ENCODE results near the gene ZEB2.

ZEB2 gene

GRCh38 chr2:144469798-144470197 is 50.1 kb downstream of the ZEB2 start:
- H3K27ac ChIP-seq (ENCODE audit: low read length), result no peak overlapping the region
- no peaks in the 10 kb centered on the region for H3K4me1 ChIP-seq (ENCODE audit: insufficient read depth, low read length)

GRCh38 chr2:144468823-144469595 is 50.9 kb downstream of the ZEB2 start:
- H3K4me1 ChIP-seq (ENCODE audit: insufficient read depth, low read length), result no peaks in the 10 kb centered on the region
- no peak overlapping the region for H3K4me2 ChIP-seq (ENCODE audit: insufficient read depth, low read length)
- TF ChIP-seq EZH2 (IDR thresholded peaks at IDR 0.05; ENCODE audit: borderline replicate concordance, low read depth, low read length, severe bottlenecking) (no peak), CTCF (IDR thresholded peaks at IDR 0.05; ENCODE audit: borderline replicate concordance, extremely low read depth, low read length, poor library complexity, severe bottlenecking) (no peak)
- H3K27ac ChIP-seq (ENCODE audit: low read length), result no peak overlapping the region
- no peak overlapping the region for H3K4me3 ChIP-seq (ENCODE audit: low read depth in 1 of 2, low read length in 2 of 2)
- no peak overlapping the region for H3K9ac ChIP-seq (ENCODE audit: low read depth, low read length)
- no peak for DNase-seq
- H3K79me2 ChIP-seq (ENCODE audit: insufficient read depth, low read length), result no peaks in the 10 kb centered on the region
- H3K9me3 ChIP-seq (ENCODE audit: insufficient read depth, low read length, severe bottlenecking), result no peaks in the 10 kb centered on the region
- H2AFZ ChIP-seq (ENCODE audit: low read depth, low read length), result no peak overlapping the region
- 0 out of 2 replicates have a peak, but pooled peaks cover under 1% of the 10 kb centered on the region for H3K36me3 ChIP-seq (ENCODE audit: insufficient read depth, low read length)
- no peak for ATAC-seq (ENCODE audit: insufficient read depth, low read depth)
- no peaks in the 10 kb centered on the region for H3K27me3 ChIP-seq (ENCODE audit: insufficient read depth, low read length, poor library complexity)
- H4K20me1 ChIP-seq (ENCODE audit: insufficient read depth, low read length), result no peaks in the 10 kb centered on the region

More at GRCh38 chr2:144469798-144470197, 50.1 kb downstream of the ZEB2 start:
- no peak for ATAC-seq (ENCODE audit: insufficient read depth, low read depth)
- no peaks in the 10 kb centered on the region for H3K79me2 ChIP-seq (ENCODE audit: insufficient read depth, low read length)
- H3K4me2 ChIP-seq (ENCODE audit: insufficient read depth, low read length), result no peak overlapping the region
- H3K9ac ChIP-seq (ENCODE audit: low read depth, low read length), result no peak overlapping the region
- H3K9me3 ChIP-seq (ENCODE audit: insufficient read depth, low read length, severe bottlenecking), result no peaks in the 10 kb centered on the region
- no peaks in the 10 kb centered on the region for H4K20me1 ChIP-seq (ENCODE audit: insufficient read depth, low read length)
- no peaks in the 10 kb centered on the region for H3K27me3 ChIP-seq (ENCODE audit: insufficient read depth, low read length, poor library complexity)
- H3K36me3 ChIP-seq (ENCODE audit: insufficient read depth, low read length), result 0 out of 2 replicates have a peak, but pooled peaks cover 3% of the 10 kb centered on the region
- TF ChIP-seq EZH2 (IDR thresholded peaks at IDR 0.05; ENCODE audit: borderline replicate concordance, low read depth, low read length, severe bottlenecking) (no peak), CTCF (IDR thresholded peaks at IDR 0.05; ENCODE audit: borderline replicate concordance, extremely low read depth, low read length, poor library complexity, severe bottlenecking) (no peak)
- DNase-seq, result no peak
- H2AFZ ChIP-seq (ENCODE audit: low read depth, low read length), result no peak overlapping the region
- no peak overlapping the region for H3K4me3 ChIP-seq (ENCODE audit: low read depth in 1 of 2, low read length in 2 of 2)

- Histone ChIP-seq H3K4me1 (ENCODE audit: insufficient read depth, low read length) (no peaks in the 10 kb centered on the region), H3K36me3 (ENCODE audit: insufficient read depth, low read length) (no peaks in the 10 kb centered on the region), H3K9ac (ENCODE audit: low read depth, low read length) (no peak overlapping the region), H3K27me3 (ENCODE audit: insufficient read depth, low read length, poor library complexity) (no peaks in the 10 kb centered on the region), H4K20me1 (ENCODE audit: insufficient read depth, low read length) (no peaks in the 10 kb centered on the region), H3K9me3 (ENCODE audit: insufficient read depth, low read length, severe bottlenecking) (no peaks in the 10 kb centered on the region), H2AFZ (ENCODE audit: low read depth, low read length) (no peak overlapping the region), H3K27ac (ENCODE audit: low read length) (no peak overlapping the region), H3K4me3 (ENCODE audit: low read depth in 1 of 2, low read length in 2 of 2) (no peak overlapping the region), H3K79me2 (ENCODE audit: insufficient read depth, low read length) (no peaks in the 10 kb centered on the region), H3K4me2 (ENCODE audit: insufficient read depth, low read length) (no peak overlapping the region)
- no peak for TF ChIP-seq CTCF (IDR thresholded peaks at IDR 0.05; ENCODE audit: borderline replicate concordance, extremely low read depth, low read length, poor library complexity, severe bottlenecking)
- no peak for TF ChIP-seq EZH2 (IDR thresholded peaks at IDR 0.05; ENCODE audit: borderline replicate concordance, low read depth, low read length, severe bottlenecking)
- no peak for DNase-seq
- no peak for ATAC-seq (ENCODE audit: insufficient read depth, low read depth)
Measured at GRCh38 chr2:144467502-144468137, 52.3 kb downstream of the ZEB2 start.
